Heart left ventricle (tissue), 13 donors: ENCODE measurements around the gene P2RX6.

Experiments used
- CTCF ChIP-seq, 12 donors: fragments of 200-600 bp; sonication (generic) in 4 of 12; IDR thresholded peaks; one replicate each; pipeline versions ENCODE4 v1.5.0 to v1.8.0; 2018 to 2022; ENCODE audit warnings: antibody characterized with exemption in 12 of 12, mild to moderate bottlenecking in 5 of 12
- POLR2A ChIP-seq, 2 donors: fragments of 450-650 bp; IDR thresholded peaks; one replicate each; pipeline ENCODE4 v1.6.1; 2017; ENCODE audit warnings: antibody characterized with exemption in 2 of 2, mild to moderate bottlenecking in 2 of 2, moderate library complexity in 2 of 2
- donor health status: ischemic (EF 13 %, LVEDD 7.1; RV severe dilation, severe dysfunction).
- donor health status: DM: no; HTN: yes; CAD: no.
- donor health status: DM: no; HTN: no; CAD: no.
- donor health status: ischemic (EF 25% LVEDD 6.9; RV normal size, moderate dysfunction).
- donor health status: ischemic (EF 25% LVEDD 5.7; RV mildly dilated, moderate dysfunction).
- donor health status: ischemic (EF 35%, LVEDD 5.7; RV mildly dilated, moderate dysfunction).
- donor health status: nonischemic (EF 11% LVEDD 7.7; RV severe dilation, severe dysfunction).
- donor health status: DM: yes; HTN: yes; CAD: no.
- donor health status: PGD.
- donor health status: ischemic (EF 29% LVEDD 5.4; RV normal size, mild dysfunction).
- donor health status: nonischemic (EF 23%, LVEDD 6.1; RV moderate dilation, normal function).

DNA sequence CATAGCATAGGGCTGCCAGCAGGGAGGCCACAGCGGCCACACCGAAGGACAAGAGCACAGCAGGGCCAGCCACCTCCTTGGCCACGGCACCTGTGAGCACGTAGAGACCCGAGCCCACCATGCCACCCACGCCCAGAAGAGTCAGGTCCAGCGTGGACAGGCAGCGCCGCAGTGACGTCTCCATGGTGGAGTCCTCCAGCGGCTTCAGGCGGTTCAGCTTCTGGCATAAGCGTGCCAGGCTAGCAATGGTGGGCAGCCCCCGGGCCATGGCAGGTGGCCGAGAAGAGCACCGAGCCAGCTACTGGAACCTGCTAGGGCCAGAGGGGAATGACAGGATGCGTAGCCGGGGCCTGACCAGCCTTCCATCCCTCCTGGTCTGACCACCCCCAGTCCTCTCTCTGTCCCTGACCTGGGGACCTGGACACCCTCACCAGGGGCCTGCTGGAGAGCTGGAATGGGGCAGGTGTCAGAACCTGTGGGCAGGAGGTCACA lies 16.6 kb downstream of the P2RX6 start:
- no peak for TF ChIP-seq CTCF (IDR thresholded peaks at IDR 0.05)
- TF ChIP-seq POLR2A (IDR thresholded peaks at IDR 0.05): no peak
